Hepatocyte (in vitro differentiated cells): ENCODE measurements around the gene GPR180.

Source experiments
- EZH2 ChIP-seq: fragments of 200-600 bp; sonication (generic); IDR thresholded peaks from 2 replicates; pipeline ENCODE4 v1.6.1; 2016; ENCODE audit warnings: antibody characterized with exemption, mild to moderate bottlenecking, borderline replicate concordance
- TF ChIP-seq, protein P1 (sequence below): fragments of 200-600 bp; sonication (generic); IDR thresholded peaks from 2 replicates; pipeline ENCODE4 v1.5.1; 2016; ENCODE audit warnings: antibody characterized with exemption, mild to moderate bottlenecking; ENCODE audit not compliant: poor library complexity

DNA sequence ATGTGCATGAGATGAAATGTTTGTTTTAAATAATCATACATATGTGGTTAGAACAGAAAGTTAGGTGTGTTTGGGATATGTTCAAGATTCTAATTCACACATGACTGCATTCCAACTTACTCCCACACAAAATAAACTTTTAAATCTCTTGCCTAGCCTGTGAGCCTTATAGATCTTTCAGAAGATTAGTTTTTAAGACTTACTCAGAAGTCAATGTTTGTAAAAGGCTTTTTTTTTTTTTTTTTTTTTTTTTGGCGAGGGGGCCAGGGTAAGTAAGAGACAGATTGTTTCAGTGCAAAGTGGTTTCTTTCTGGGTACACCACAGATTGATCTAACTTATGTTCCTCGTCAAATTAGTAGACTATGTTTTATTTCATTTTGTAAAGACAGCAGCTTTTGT, 39.1 kb downstream of the GPR180 start:
- TF ChIP-seq EZH2: no peak
- TF ChIP-seq, protein P1, sequence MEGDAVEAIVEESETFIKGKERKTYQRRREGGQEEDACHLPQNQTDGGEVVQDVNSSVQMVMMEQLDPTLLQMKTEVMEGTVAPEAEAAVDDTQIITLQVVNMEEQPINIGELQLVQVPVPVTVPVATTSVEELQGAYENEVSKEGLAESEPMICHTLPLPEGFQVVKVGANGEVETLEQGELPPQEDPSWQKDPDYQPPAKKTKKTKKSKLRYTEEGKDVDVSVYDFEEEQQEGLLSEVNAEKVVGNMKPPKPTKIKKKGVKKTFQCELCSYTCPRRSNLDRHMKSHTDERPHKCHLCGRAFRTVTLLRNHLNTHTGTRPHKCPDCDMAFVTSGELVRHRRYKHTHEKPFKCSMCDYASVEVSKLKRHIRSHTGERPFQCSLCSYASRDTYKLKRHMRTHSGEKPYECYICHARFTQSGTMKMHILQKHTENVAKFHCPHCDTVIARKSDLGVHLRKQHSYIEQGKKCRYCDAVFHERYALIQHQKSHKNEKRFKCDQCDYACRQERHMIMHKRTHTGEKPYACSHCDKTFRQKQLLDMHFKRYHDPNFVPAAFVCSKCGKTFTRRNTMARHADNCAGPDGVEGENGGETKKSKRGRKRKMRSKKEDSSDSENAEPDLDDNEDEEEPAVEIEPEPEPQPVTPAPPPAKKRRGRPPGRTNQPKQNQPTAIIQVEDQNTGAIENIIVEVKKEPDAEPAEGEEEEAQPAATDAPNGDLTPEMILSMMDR: no peak
